ENCODE measurements around the gene COPS9.
A peak's percentile ranks its signal among the peaks of the same experiment; 100 is the strongest.

Gene COPS9

GRCh38 chr2:240146141-240146561 lies 10.0 kb upstream of the COPS9 start:
- Histone ChIP-seq H3K9ac (no peak overlapping the region), H3K27ac (no peak overlapping the region), H2AFZ (ENCODE audit: low read depth) (no peak overlapping the region), H3K4me2 (no peak overlapping the region), H3K79me2 (ENCODE audit: insufficient read depth, low read depth) (no peaks in the 10 kb centered on the region), H3K36me3 (ENCODE audit: insufficient read depth) (no peaks in the 10 kb centered on the region), H3K4me3 (IDR thresholded peaks at IDR 0.05; ENCODE audit: insufficient read depth, low read depth, low read length) (no peak overlapping the region), H3K27me3 (ENCODE audit: insufficient read depth, low read depth) (peaks cover 7% of the 10 kb centered on the region; the same call in 1 of the 2 replicates), H4K20me1 (ENCODE audit: insufficient read depth) (no peaks in the 10 kb centered on the region), H3K4me1 (ENCODE audit: low read depth, poor library complexity, severe bottlenecking) (no peaks in the 10 kb centered on the region)
- no peak for TF ChIP-seq CTCF (conservative IDR thresholded peaks at IDR 0.05; ENCODE audit: low read depth, low read length)

DNA sequence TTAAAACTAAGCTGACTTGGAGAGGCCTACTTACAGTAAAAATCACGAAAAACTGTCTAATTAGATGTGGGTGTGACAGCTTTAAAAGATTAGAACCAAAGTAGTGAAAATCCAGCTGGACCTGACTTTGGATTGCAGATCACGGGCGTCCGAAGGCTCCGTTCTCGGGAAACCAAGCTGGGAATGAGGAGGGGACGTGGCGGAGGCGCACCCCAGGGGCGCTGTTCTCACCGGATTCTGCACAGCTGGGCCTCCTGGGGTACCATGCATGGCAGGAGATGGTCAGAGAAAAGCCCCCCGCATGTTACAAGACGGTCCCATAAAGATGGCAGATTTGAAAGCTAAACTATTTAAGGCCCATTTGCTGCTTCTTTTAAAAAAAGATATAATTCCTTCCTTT lies 9.4 kb upstream of the COPS9 start:
- peaks cover 12% of the 10 kb centered on the region; the same call in 1 of the 2 replicates for H3K27me3 ChIP-seq (ENCODE audit: insufficient read depth, low read depth)
- no peaks in the 10 kb centered on the region for H3K79me2 ChIP-seq (ENCODE audit: insufficient read depth, low read depth)
- TF ChIP-seq CTCF (conservative IDR thresholded peaks at IDR 0.05; ENCODE audit: low read depth, low read length), result no peak
- H2AFZ ChIP-seq (ENCODE audit: low read depth), result no peak overlapping the region
- H3K36me3 ChIP-seq (ENCODE audit: insufficient read depth), result no peaks in the 10 kb centered on the region
- H3K27ac ChIP-seq, result no peak overlapping the region
- H3K4me1 ChIP-seq (ENCODE audit: low read depth, poor library complexity, severe bottlenecking), result no peaks in the 10 kb centered on the region
- no peak overlapping the region for H3K4me2 ChIP-seq
- H3K9ac ChIP-seq, result no peak overlapping the region
- H4K20me1 ChIP-seq (ENCODE audit: insufficient read depth), result no peaks in the 10 kb centered on the region
- H3K4me3 ChIP-seq (IDR thresholded peaks at IDR 0.05; ENCODE audit: insufficient read depth, low read depth, low read length), result no peak overlapping the region

DNA sequence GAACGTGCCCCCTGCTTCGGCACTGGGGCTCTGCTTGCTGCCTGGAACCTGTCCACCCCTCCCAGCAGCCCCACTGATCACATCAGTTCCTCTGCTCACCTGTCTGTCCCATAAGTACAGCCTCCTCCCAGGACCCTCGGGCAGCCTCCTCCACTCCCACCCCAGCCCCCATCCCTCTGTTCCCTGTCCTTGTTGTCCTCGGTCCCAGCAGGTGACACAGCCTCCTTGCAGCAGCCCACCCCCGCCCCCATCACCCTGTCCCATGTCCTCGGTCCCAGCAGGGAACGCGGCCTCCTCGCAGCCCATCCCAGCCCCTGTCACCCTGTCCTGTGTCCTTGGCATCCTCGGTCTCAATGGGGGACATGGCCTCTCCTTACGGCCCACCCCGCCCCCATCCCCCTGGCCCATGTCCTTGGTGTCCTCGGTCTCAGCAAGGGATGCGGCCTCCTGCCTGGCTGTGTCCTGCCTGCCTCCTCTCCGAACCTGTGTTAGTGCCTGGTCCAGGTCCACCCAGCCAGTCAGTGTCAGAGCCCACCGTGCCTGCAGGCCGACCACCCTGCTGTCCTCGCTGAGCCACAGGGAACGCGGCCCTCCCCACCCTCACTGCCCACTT lies 8.7 kb upstream of the COPS9 start:
- H3K4me1 ChIP-seq (ENCODE audit: low read depth, poor library complexity, severe bottlenecking), result no peaks in the 10 kb centered on the region
- no peak overlapping the region for H3K4me2 ChIP-seq
- H3K27ac ChIP-seq, result no peak overlapping the region
- H3K79me2 ChIP-seq (ENCODE audit: insufficient read depth, low read depth), result no peaks in the 10 kb centered on the region
- H2AFZ ChIP-seq (ENCODE audit: low read depth), result no peak overlapping the region
- no peak overlapping the region for H3K4me3 ChIP-seq (IDR thresholded peaks at IDR 0.05; ENCODE audit: insufficient read depth, low read depth, low read length)
- no peaks in the 10 kb centered on the region for H3K36me3 ChIP-seq (ENCODE audit: insufficient read depth)
- peaks cover 13% of the 10 kb centered on the region; the same call in 1 of the 2 replicates for H3K27me3 ChIP-seq (ENCODE audit: insufficient read depth, low read depth)
- no peak overlapping the region for H3K9ac ChIP-seq
- TF ChIP-seq CTCF (conservative IDR thresholded peaks at IDR 0.05; ENCODE audit: low read depth, low read length), result no peak
- no peaks in the 10 kb centered on the region for H4K20me1 ChIP-seq (ENCODE audit: insufficient read depth)

- no peaks in the 10 kb centered on the region for H3K4me1 ChIP-seq (ENCODE audit: low read depth, poor library complexity, severe bottlenecking)
- H3K4me3 ChIP-seq (IDR thresholded peaks at IDR 0.05; ENCODE audit: insufficient read depth, low read depth, low read length), result no peak overlapping the region
- H3K79me2 ChIP-seq (ENCODE audit: insufficient read depth, low read depth), result no peaks in the 10 kb centered on the region
- H3K36me3 ChIP-seq (ENCODE audit: insufficient read depth), result no peaks in the 10 kb centered on the region
- H3K9ac ChIP-seq, result no peak overlapping the region
- TF ChIP-seq CTCF (conservative IDR thresholded peaks at IDR 0.05; ENCODE audit: low read depth, low read length), result peak; percentile 85
- H2AFZ ChIP-seq (ENCODE audit: low read depth), result peak overlapping the region; percentile 6; the same call in 1 of the 2 replicates
- H3K27ac ChIP-seq, result no peak overlapping the region
- H3K4me2 ChIP-seq, result peak overlapping the region; percentile 13; the same call in 1 of the 2 replicates
- no peaks in the 10 kb centered on the region for H4K20me1 ChIP-seq (ENCODE audit: insufficient read depth)
- H3K27me3 ChIP-seq (ENCODE audit: insufficient read depth, low read depth), result peaks cover 13% of the 10 kb centered on the region; the same call in 1 of the 2 replicates
These were observed 7.9 kb upstream of the COPS9 start for GRCh38 chr2:240143801-240144648.

Measured in KMS-11 (cell line).